Measurements from ENCODE around the gene GTSF1L. TPM values are rescaled to one million over a fixed set of nuclear protein-coding genes. Genes with fewer than 3 reads are reported as not detected.

Gene GTSF1L
- total RNA-seq, 1 donor, result not detected

- Histone ChIP-seq H3K9me3 (ENCODE audit: low read depth, low read length) (no peaks in the 10 kb centered on the region), H3K4me1 (ENCODE audit: insufficient read depth, low read length) (no peaks in the 10 kb centered on the region), H3K4me3 (ENCODE audit: insufficient read depth, low read length) (no peak overlapping the region), H3K27me3 (ENCODE audit: insufficient read depth, low read length) (no peaks in the 10 kb centered on the region), H3K36me3 (ENCODE audit: insufficient read depth, low read length) (no peaks in the 10 kb centered on the region), H3K4me2 (ENCODE audit: insufficient read depth, low read length) (no peak overlapping the region), H3K27ac (ENCODE audit: low read depth, low read length) (no peak overlapping the region), H4K20me1 (ENCODE audit: insufficient read depth, low read length) (no peaks in the 10 kb centered on the region), H3K79me2 (ENCODE audit: insufficient read depth, low read length) (no peaks in the 10 kb centered on the region), H2AFZ (ENCODE audit: low read length) (no peak overlapping the region)
- DNase-seq (ENCODE audit: insufficient read length, low spot score, missing footprints), result no peak
- TF ChIP-seq, protein P1, sequence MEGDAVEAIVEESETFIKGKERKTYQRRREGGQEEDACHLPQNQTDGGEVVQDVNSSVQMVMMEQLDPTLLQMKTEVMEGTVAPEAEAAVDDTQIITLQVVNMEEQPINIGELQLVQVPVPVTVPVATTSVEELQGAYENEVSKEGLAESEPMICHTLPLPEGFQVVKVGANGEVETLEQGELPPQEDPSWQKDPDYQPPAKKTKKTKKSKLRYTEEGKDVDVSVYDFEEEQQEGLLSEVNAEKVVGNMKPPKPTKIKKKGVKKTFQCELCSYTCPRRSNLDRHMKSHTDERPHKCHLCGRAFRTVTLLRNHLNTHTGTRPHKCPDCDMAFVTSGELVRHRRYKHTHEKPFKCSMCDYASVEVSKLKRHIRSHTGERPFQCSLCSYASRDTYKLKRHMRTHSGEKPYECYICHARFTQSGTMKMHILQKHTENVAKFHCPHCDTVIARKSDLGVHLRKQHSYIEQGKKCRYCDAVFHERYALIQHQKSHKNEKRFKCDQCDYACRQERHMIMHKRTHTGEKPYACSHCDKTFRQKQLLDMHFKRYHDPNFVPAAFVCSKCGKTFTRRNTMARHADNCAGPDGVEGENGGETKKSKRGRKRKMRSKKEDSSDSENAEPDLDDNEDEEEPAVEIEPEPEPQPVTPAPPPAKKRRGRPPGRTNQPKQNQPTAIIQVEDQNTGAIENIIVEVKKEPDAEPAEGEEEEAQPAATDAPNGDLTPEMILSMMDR (IDR thresholded peaks at IDR 0.05; ENCODE audit: extremely low read depth, low read depth, low read length), result no peak
Measured at GRCh38 chr20:43711098-43711654, 15.6 kb downstream of the GTSF1L start.

DNA sequence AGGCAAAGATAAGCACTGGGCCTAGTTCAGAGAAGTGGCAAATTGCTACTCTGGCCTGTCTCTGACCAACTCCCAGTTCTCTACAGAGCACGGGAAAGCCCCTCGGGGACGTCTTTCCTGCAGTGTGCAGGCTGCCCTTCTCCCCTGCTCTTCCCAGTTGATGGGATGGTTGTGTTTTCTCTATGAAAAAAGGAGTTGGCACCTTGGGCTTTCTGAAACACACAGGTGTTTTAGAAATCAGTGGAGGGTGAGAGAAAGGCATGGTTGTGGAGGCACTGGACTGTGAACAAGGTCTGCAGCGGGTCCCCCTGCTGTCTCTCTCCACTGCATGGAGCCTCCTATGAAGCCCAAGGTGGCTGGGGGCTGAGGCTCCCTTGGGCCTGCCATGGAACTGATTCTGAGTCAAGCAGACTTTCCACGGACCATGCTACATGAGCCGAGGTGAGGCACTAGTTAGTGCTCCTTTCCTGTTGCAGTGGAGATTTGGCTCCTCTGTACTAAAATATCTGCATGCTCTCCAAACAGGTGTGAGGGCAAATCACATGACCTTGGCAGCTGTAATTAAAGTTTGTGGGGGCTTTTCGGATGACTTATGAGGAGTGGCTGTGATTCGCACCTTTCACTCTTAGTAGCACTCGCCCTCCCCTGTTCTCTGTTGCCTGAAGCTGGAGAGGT lies 16.3 kb downstream of the GTSF1L start:
- TF ChIP-seq, protein P1 (IDR thresholded peaks at IDR 0.05; ENCODE audit: extremely low read depth, low read depth, low read length), result no peak
- no peak overlapping the region for H3K4me2 ChIP-seq (ENCODE audit: insufficient read depth, low read length)
- H3K4me1 ChIP-seq (ENCODE audit: insufficient read depth, low read length), result no peaks in the 10 kb centered on the region
- H3K9me3 ChIP-seq (ENCODE audit: low read depth, low read length), result no peaks in the 10 kb centered on the region
- no peak overlapping the region for H2AFZ ChIP-seq (ENCODE audit: low read length)
- no peaks in the 10 kb centered on the region for H3K27me3 ChIP-seq (ENCODE audit: insufficient read depth, low read length)
- no peaks in the 10 kb centered on the region for H4K20me1 ChIP-seq (ENCODE audit: insufficient read depth, low read length)
- H3K36me3 ChIP-seq (ENCODE audit: insufficient read depth, low read length), result no peaks in the 10 kb centered on the region
- H3K79me2 ChIP-seq (ENCODE audit: insufficient read depth, low read length), result no peaks in the 10 kb centered on the region
- H3K4me3 ChIP-seq (ENCODE audit: insufficient read depth, low read length), result no peak overlapping the region
- no peak for DNase-seq (ENCODE audit: insufficient read length, low spot score, missing footprints)
- no peak overlapping the region for H3K27ac ChIP-seq (ENCODE audit: low read depth, low read length)

DNA sequence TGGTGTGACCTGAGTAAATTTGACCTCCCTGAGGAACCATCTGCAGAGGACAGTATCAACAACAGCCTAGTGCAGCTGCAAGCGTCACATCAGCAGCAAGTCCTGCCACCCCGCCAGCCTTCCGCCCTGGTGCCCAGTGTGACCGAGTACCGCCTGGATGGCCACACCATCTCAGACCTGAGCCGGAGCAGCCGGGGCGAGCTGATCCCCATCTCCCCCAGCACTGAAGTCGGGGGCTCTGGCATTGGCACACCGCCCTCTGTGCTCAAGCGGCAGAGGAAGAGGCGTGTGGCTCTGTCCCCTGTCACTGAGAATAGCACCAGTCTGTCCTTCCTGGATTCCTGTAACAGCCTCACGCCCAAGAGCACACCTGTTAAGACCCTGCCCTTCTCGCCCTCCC lies 24.3 kb downstream of the GTSF1L start:
- Histone ChIP-seq H3K4me3 (ENCODE audit: insufficient read depth, low read length) (no peak overlapping the region), H3K27me3 (ENCODE audit: insufficient read depth, low read length) (no peaks in the 10 kb centered on the region), H3K79me2 (ENCODE audit: insufficient read depth, low read length) (no peaks in the 10 kb centered on the region), H3K4me2 (ENCODE audit: insufficient read depth, low read length) (no peak overlapping the region), H3K27ac (ENCODE audit: low read depth, low read length) (no peak overlapping the region), H3K36me3 (ENCODE audit: insufficient read depth, low read length) (no peaks in the 10 kb centered on the region), H4K20me1 (ENCODE audit: insufficient read depth, low read length) (no peaks in the 10 kb centered on the region), H2AFZ (ENCODE audit: low read length) (no peak overlapping the region), H3K4me1 (ENCODE audit: insufficient read depth, low read length) (no peaks in the 10 kb centered on the region), H3K9me3 (ENCODE audit: low read depth, low read length) (no peaks in the 10 kb centered on the region)
- TF ChIP-seq, protein P1 (IDR thresholded peaks at IDR 0.05; ENCODE audit: extremely low read depth, low read depth, low read length), result no peak
- DNase-seq (ENCODE audit: insufficient read length, low spot score, missing footprints), result no peak

- TF ChIP-seq, protein P1 (IDR thresholded peaks at IDR 0.05; ENCODE audit: extremely low read depth, low read depth, low read length), result no peak
- Histone ChIP-seq H3K4me1 (ENCODE audit: insufficient read depth, low read length) (no peaks in the 10 kb centered on the region), H2AFZ (ENCODE audit: low read length) (no peak overlapping the region), H3K4me2 (ENCODE audit: insufficient read depth, low read length) (no peak overlapping the region), H3K9me3 (ENCODE audit: low read depth, low read length) (no peaks in the 10 kb centered on the region), H3K4me3 (ENCODE audit: insufficient read depth, low read length) (no peak overlapping the region), H3K36me3 (ENCODE audit: insufficient read depth, low read length) (no peaks in the 10 kb centered on the region), H3K79me2 (ENCODE audit: insufficient read depth, low read length) (no peaks in the 10 kb centered on the region), H3K27ac (ENCODE audit: low read depth, low read length) (no peak overlapping the region), H4K20me1 (ENCODE audit: insufficient read depth, low read length) (no peaks in the 10 kb centered on the region), H3K27me3 (ENCODE audit: insufficient read depth, low read length) (no peaks in the 10 kb centered on the region)
- no peak for DNase-seq (ENCODE audit: insufficient read length, low spot score, missing footprints)
Measured at GRCh38 chr20:43700627-43701026, 26.2 kb downstream of the GTSF1L start.

Measured in osteoblast (primary cell).